ENCODE data around the gene ADCYAP1R1. TPM values are rescaled to one million over a fixed set of nuclear protein-coding genes. Genes with fewer than 3 reads are reported as not detected.

The ADCYAP1R1 gene
- total RNA-seq: 4.8 TPM
- long read RNA-seq, partial matches to known transcripts: 1 of 5 reads
- long read RNA-seq, other reads (novel, unspliced or antisense): 3 of 5 reads

DNA sequence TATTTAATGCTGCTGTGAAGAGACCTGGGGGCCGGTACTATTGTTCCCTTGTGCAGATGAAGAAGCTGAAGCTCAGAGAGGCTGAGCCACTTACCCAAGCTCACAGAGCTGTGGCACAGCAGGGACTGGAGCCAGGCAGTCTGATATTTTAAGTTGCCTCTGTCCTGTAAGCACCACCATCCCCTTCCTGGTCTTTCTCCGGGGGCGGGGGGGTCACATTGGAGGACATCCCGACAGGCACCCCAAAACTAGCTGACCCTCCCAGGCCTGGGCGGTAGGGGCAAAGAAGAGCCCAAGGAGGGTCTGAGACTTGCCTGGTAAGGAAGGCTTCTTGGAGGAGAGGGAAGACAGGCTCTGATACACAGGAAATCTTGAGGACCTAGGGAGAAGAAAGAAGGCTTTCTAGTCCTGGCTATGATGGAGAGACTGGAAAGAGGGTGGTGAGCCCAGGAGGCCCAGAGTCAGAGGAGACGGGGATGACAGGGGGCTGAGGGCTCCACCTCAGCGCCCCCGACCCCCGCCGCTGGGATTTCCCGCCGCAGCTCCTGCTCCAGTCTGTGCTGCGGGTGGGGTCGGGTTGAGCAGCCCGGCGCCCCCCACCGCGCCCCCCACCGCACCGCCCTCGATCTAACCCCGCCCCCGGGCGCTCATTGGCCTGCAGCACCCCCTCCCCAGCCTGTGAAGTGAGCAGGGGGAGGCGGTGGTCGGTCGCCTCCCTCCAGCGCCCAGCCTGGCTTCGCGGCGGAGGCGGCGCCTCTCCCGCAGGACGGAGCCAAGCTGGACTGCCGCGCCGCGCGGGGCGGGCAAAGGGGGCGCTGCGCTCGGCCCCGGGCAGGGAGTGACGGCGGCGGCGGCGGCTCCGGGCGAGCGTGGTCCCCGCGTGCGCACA, at the start of gene ADCYAP1R1:
Gene ADCYAP1R1 (plus strand): TSS at position 711 of the 889 bp plus-strand sequence. CDS start 10,957 bp downstream, outside the sequence.
- intact Hi-C loops (cut with DNase I): no loop called here
- DNase-seq (peak; percentile 68), ATAC-seq (ENCODE audit: poor library complexity) (peak; percentile 86)

DNA sequence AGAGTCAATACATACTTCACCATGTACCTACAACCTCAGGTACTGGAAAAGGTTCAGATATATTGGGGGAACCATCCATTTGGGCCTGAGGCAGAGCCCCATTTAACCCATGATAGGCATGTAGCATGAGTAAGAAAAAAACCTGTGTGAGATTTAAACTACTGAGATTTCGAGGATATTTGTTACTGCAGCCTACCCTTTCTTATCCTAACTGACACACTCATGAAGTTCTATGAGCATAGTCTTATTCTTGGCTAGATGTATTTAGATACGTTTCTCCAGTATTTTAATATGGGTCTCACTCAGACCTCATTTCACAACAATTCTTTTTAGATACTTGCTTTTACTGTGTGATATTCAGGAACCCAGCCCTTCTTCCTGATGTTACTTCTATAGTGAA, 49.0 kb upstream of the ADCYAP1R1 start:
- ATAC-seq (ENCODE audit: poor library complexity) (no peak), DNase-seq (no peak)
- intact Hi-C loops (cut with DNase I): no loop called here

DNA sequence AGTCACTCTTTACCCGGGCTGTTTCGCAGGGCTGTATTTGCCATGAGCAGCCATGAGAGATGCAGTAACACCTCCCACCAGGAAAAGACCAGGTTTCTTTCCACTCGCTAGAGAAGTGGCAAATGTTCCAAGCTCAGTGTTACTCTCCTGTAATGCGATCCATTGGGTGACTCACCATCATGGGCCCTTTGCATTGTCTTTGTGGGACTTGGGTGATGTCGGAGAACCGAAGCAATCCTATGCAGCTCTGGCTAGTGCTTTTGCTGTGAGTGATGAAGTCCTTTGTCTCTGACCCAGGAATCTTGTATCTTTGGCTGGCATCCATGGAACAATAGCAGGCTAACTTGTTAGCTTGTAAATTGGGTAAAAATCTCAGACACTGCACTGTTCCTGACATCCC, 48.4 kb upstream of the ADCYAP1R1 start:
- DNase-seq: no peak
- ATAC-seq (ENCODE audit: poor library complexity): no peak
- intact Hi-C loops (cut with DNase I): no loop called here

DNA sequence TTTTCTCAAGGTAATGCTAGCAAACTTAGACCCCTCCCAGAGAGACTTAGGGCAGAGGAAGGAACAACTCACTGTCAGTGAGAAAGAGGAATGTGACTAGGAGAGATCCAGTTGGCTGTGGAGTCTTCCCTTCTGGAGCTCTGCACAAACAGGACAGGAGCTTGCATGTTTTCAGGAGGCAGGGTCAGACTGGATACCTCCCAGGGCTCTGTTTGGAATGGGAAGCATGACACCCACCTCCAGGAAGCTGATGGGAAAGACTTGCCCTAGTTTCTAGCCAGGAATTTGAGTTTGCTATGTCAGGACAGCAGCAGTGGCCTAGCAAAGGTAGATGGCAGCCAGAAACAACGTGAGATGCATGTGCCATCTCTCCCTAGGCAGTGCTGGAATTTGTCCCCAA, 47.7 kb upstream of the ADCYAP1R1 start:
- no peak for DNase-seq
- ATAC-seq (ENCODE audit: poor library complexity): no peak
- intact Hi-C loops (cut with DNase I): no loop called here

DNA sequence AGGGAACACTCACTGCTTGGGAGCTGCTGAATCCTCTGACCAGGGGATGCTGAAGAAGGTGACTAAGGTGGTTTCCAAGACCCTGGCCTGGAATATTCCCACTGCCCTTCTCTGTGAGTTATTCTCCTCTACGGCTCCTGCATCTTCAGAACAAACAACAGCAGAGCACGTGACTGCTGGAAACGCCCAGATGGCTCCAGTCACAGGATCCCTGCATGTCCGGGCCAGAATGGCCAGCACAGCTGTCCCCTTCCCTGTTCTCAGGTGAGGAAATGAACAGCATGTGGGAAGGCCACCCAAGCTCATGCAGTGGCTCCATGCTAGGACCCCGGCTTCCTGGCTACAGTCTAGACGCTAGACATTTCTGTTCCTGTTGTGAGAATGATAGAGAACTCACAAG, 45.3 kb upstream of the ADCYAP1R1 start:
- intact Hi-C loops (cut with DNase I): no loop called here
- DNase-seq (no peak), ATAC-seq (ENCODE audit: poor library complexity) (no peak)

DNA sequence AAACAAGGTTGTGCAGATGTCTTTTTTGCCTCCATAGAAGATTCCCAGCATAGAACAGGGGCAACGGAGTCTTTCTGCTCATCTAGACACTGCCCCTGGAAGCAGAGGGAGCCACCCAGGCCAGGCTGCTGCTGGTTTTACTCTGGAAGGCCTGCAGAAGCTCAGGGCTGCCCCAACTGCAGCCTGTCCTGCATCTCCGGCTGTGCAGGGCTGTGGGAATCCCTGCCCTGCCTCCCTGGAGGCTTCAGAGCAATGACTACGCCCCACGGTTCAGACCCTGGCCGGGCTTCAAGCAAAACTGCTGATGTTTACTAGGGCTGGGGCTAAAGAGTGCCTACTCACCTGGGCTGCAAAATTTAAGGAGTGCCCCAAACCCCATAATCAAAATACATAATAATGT, 44.5 kb upstream of the ADCYAP1R1 start:
- ATAC-seq (ENCODE audit: poor library complexity) (peak; percentile 27), DNase-seq (no peak)
- intact Hi-C loops (cut with DNase I): no loop called here

DNA sequence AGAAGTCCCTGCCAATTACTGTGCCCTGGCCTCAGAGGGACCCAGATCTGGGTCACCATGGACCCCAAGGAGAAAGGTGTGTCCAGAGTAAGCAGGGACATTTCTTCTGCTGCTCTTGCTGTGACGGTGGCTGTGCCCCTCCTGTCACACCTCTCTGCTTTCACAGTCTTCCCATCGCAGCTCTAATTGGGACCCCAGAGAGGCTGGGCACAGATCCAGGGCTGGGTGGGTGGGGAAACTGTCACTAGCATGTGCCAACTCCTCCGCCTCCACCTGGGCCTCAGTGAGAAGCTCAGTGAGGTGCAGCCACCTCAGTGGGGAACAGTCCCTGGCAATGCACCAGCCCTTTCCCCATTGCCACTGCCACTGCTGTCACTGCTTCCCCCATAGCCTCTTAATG, 37.3 kb upstream of the ADCYAP1R1 start:
- DNase-seq (no peak), ATAC-seq (ENCODE audit: poor library complexity) (no peak)
- intact Hi-C loops (cut with DNase I): no loop called here

DNA sequence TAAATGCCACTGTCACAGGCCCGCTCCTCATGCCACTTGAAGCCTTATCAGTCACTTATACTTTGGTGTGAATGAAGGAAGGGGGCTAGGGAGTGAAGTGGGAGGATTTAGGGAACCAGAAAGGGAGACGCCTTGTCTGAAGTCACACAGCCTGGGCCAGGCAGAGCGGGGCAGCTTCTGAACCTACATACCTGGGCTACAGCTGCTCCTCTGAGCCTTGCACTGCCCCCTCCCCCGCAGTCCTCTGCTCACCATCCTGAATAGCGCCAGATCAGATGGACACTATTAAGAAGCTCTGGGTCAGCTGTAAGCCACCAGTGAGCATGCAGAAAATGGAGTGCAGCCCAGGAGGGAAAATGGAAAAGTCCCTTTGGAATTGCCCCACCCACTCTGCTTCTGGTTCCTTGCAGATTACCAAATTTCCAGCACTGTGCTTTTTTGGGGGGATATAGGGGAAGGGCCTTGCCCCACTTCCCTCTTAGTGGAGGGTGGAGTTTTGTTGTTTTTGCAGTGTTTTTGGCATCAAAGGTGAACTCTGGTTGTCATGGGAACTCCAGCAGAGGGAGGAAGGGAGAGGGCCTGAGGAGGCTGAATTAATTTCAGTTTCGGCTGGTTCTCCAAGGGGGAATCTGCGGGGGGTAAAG, 35.0 kb upstream of the ADCYAP1R1 start:
- intact Hi-C loops (cut with DNase I): no loop called here
- ATAC-seq (ENCODE audit: poor library complexity) (no peak), DNase-seq (no peak)

DNA sequence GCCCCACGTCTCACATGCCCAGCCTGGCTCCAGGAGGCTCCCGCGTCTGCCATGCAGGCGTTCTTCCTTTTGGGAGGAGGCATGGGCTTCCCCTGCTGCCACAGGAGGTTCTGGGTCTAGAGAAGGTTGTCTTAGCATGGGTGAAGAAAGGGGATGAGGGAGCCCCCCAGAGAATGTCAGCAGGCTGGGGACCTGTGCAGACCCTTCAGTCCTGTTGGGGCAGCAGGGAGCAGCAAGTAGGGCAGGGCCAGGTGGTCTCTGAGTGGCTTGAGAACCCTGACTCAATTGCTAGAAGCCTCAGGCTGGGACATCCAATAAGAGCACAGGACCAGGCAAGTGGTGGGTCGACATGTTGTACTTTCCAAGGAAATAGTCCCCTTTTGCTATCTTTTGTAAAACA, 34.4 kb upstream of the ADCYAP1R1 start:
- DNase-seq: no peak
- intact Hi-C loops (cut with DNase I): no loop called here
- ATAC-seq (ENCODE audit: poor library complexity): no peak

DNA sequence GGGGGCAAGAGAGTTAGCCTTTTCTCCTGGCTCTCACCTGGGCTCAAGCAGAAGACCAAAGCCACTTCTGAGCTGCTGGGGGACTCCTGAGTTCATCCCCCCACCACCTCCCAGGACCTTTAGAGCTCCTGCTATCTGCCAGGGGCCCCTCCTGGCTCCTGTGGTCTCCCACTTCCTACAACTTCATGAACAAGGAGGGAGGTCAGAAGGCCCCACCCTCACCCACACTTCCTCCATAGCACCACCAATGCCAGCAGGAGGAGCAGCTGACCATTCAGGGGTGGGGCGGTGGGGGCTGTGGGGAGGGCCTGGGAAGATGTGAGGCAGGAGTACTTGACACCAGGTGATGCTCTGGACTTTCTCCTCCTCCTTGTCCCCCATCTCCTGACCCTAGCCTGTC, 32.6 kb upstream of the ADCYAP1R1 start:
- ATAC-seq (ENCODE audit: poor library complexity) (no peak), DNase-seq (no peak)
- intact Hi-C loops (cut with DNase I): no loop called here

DNA sequence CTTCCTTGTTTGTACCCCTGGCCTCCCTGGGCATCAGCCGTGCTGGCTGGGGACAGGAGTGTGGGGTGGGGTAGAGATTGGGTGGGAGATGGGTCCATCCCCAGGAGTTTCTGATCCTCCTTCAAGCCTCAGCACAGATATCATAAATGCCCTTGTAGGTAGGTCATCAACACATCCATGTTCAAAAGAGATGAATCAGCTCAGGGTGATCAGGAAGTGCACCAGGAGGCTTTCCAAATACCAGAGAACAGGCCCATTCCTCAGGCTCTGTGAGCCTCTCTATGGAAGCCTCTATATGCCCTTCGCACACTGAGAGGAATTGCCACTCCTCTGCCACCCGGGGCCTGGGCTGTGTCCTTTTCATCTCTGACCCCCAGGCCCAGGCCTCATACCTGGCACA, 31.9 kb upstream of the ADCYAP1R1 start:
- ATAC-seq (ENCODE audit: poor library complexity): no peak
- intact Hi-C loops (cut with DNase I): loop anchor here (10.0 kb wide), 1 partner anchor 55 kb away; the partner anchor contains the start of gene GHRHR
- DNase-seq: no peak

DNA sequence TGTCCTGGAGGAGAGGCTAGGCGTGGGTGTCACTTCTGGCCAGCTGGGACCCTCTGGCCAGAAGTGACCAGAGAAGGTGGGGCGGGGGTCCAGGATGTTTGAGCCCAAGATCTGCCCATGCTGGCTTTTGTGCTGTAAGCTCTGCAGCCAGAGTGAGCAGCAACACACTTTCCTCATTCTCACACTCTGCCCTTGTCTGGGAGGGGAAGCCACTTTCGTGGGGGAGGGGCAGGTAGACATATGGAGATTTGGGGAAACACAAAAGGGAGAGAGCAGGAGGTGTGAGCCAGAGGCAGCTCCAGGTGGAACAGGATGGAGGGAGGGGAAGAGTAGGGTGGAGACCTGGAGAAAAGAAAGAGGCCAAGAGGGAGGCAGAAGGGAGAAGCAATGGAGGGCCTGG, 31.5 kb upstream of the ADCYAP1R1 start:
- intact Hi-C loops (cut with DNase I): loop anchor here (10.0 kb wide), 1 partner anchor 56 kb away; the partner anchor contains the start of gene GHRHR
- DNase-seq (no peak), ATAC-seq (ENCODE audit: poor library complexity) (no peak)

DNA sequence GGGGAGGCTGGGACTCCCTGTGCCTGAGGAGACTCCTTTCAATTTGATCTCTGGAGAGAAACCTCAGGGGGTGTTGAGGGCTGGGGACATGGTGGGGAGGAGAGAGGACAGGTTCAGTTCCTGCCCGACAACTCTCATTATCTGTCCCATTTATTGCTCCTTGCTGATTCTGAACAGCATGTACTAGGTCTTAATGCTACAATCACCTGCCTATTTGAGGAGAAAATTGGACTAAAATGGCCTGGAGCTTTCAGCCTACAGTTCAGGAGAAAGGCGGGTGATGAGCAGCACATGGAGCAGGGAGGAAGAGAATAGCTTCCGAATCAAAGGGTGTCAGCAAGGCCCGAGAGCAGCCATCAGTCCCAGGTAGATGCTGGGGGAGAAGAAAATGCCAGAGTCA, 30.0 kb upstream of the ADCYAP1R1 start:
- intact Hi-C loops (cut with DNase I): loop anchor here (10.0 kb wide), 1 partner anchor 57 kb away; the partner anchor contains the start of gene GHRHR
- no peak for ATAC-seq (ENCODE audit: poor library complexity)

DNA sequence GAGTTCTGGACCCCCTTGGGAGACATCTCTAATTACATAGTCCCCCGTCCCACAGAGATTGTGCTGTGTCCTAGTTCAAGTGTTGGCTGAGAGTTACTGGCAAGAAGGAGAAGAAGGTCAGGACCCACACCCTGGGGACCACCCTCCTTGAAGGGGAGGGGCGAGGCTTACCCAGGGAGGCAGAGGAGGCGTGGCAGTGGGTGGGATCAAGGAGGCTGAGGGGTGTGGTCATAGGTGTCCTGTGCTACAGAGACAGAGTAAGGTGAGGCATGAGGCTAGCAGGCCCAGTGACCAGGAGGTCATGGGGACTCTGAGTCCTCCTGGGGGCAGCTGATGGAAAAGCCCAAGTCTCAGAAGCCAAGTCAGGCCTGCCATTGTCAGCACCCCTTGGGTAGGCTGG, 29.4 kb upstream of the ADCYAP1R1 start:
- ATAC-seq (ENCODE audit: poor library complexity) (no peak), DNase-seq (no peak)
- intact Hi-C loops (cut with DNase I): loop anchor here (10.0 kb wide), 1 partner anchor 58 kb away; the partner anchor contains the start of gene GHRHR

More for the DNA sequence above, 30.0 kb upstream of the ADCYAP1R1 start:
- no peak for DNase-seq

DNA sequence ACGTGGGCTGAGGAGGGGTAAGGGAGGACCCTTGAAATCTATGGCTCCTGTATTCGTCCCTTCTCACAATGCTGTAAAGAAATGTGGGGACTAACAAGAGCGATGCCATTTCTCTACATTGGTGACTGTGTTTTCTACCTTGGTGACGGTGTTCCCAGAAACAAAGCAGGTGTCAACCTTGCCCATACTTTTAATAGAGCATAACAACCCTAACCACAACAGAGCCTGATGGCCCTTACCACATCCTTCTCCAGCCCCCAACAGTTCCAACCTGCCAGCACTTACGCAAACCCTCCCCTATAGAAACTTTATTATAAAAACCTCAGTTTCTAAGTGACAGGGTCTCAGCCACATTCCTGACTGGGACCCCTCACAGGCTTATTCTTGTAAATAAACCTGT, 28.2 kb upstream of the ADCYAP1R1 start:
- intact Hi-C loops (cut with DNase I): loop anchor here (10.0 kb wide), 1 partner anchor 59 kb away; the partner anchor contains the start of gene GHRHR
- no peak for DNase-seq
- ATAC-seq (ENCODE audit: poor library complexity): no peak

DNA sequence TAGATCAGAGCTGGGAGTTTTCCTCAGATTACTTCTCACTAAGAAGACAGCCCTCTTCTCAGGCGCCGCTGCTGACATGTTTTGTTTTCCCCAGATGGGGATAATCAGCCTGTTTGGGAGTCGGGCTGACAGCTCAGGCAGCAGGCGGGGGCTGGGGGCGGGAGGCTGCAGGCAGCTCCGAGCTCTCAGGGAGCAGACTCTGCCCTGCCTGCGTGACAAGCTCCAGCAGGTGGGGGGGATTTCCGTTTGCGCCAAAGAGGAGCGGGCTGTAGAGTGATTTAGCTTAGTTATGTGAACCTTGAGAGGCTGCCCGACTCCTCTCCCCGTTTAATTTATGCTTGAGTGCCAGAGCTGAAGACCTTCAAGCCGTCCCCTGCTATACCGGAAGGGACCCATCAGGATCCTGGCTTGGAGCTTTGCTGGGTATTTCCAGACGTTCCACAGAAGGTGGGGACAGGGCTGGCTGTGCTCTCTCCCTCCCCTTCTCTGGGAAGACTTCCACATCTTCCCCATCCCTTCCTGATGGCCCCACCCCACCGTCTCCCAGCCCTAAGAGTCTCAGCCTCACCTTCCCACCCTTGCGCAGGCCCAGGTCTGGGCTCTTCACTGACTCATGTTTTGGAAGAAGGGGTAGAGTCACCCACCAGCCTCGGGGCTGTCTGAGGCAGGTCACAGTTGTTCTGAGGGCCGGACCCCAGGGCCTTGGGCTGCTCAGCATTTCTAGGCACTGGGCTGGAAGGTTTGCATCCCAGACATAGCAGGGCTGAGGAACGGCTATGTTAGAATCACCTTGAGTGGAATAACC, 24.7 kb upstream of the ADCYAP1R1 start:
- ATAC-seq (ENCODE audit: poor library complexity) (peak; percentile 66), DNase-seq (peak; percentile 63)
- intact Hi-C loops (cut with DNase I): loop anchor here (10.0 kb wide), 1 partner anchor 63 kb away; the partner anchor contains the start of gene GHRHR

DNA sequence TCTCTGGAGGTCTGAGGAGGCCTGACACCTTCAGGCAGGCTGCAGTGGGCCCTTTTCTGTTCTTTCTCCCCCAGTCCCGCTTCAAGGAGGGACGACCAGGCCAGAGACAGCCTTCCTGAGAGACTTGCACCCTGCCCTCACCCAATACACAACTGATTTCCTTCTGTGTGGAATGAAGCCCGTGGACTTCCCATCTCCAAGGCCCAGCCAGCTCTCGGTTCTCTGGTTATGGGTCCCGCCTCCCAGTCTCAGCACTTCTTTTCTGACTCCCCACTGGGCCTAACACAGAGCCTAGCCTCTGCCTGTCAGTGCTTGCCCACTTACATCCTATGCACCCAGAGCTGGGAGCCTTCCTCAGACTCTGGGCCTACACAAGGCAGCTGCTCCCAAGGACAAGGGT, 24.1 kb upstream of the ADCYAP1R1 start:
- ATAC-seq (ENCODE audit: poor library complexity): no peak
- intact Hi-C loops (cut with DNase I): loop anchor here (10.0 kb wide), 1 partner anchor 63 kb away; the partner anchor contains the start of gene GHRHR

DNA sequence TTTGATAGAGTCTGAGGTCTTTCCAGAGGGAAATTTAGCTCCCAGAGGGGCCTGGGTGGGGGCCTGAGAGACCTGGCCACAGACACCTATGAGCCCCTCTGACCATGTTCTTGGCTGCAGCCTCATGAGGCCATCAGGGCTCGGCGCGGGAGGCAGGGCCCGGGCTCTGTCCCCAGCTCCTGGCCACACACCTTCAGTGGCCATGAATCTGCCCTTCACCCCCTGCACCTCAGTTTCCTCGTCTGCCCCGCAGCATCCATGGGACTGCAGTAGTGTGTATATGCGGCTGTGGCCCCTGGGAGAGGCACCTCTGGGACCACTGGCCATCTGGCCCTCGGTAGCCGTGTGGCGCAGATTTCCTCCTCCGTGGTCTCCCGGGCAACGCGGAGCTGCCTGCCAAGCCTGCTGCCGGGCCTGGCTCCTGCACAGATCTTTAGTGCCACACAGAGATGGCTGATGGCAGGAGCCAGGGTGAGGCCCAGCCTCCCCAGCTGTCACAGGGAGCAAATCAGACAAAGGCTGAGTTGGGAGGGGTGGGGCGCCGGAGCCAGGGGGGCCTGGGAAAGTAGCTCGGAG, 23.6 kb upstream of the ADCYAP1R1 start:
- DNase-seq (no peak), ATAC-seq (ENCODE audit: poor library complexity) (no peak)
- intact Hi-C loops (cut with DNase I): loop anchor here (10.0 kb wide), 1 partner anchor 64 kb away; the partner anchor contains the start of gene GHRHR

More for the DNA sequence above, 24.1 kb upstream of the ADCYAP1R1 start:
- DNase-seq: no peak
